GM12878 (cell line): ENCODE results near the gene PPP1R10. TPM values are rescaled to one million over a fixed set of nuclear protein-coding genes. Genes with fewer than 3 reads are reported as not detected.

Source experiments
- BCL11A ChIP-seq: IDR thresholded peaks from 2 replicates; pipeline ENCODE4 v1.6.1; 2011; ENCODE audit warnings: low read depth, low read length
- CBFB ChIP-seq: IDR thresholded peaks from 2 replicates; pipeline ENCODE4 v1.6.1; 2016; ENCODE audit warnings: antibody characterized with exemption, low read depth
- CBX5 ChIP-seq: sonication (generic); IDR thresholded peaks from 2 replicates; pipeline ENCODE4 v1.6.1; 2016; ENCODE audit warnings: low read depth, moderate library complexity, mild to moderate bottlenecking, inconsistent platforms
- HCFC1 ChIP-seq: fragments of 150-350 bp; IDR thresholded peaks from 2 replicates; pipeline ENCODE4 v1.6.1; 2014; ENCODE audit warnings: low read length
- HDAC6 ChIP-seq: fragments of 200-600 bp; sonication (generic); IDR thresholded peaks from one replicate; pipeline ENCODE4 v1.8.0; 2017; ENCODE audit warnings: antibody characterized with exemption; ENCODE audit not compliant: unreplicated experiment
- KLF5 ChIP-seq: fragments of 450-650 bp; IDR thresholded peaks from 2 replicates; pipeline ENCODE4 v1.6.1; 2014; ENCODE audit warnings: mild to moderate bottlenecking; ENCODE audit not compliant: partially characterized antibody
- MEF2B ChIP-seq: fragments of 450-650 bp; IDR thresholded peaks from 2 replicates; pipeline ENCODE4 v1.6.1; 2018; ENCODE audit warnings: mild to moderate bottlenecking, moderate library complexity; ENCODE audit not compliant: partially characterized antibody, poor library complexity, severe bottlenecking
- RUNX3 ChIP-seq: IDR thresholded peaks from 2 replicates; pipeline ENCODE4 v1.6.1; 2012; ENCODE audit warnings: low read length, inconsistent platforms
- SMAD5 ChIP-seq: IDR thresholded peaks from 2 replicates; pipeline ENCODE4 v1.6.1; 2016; ENCODE audit warnings: antibody characterized with exemption, low read depth
- SRF ChIP-seq, 2 experiments: IDR thresholded peaks; 2 replicates each; pipeline ENCODE4 v1.6.1; 2011; ENCODE audit warnings: low read depth in 2 of 2, low read length in 2 of 2, mild to moderate bottlenecking in 1 of 2, moderate library complexity in 1 of 2
- TAF1 ChIP-seq: IDR thresholded peaks from 2 replicates; pipeline ENCODE4 v1.6.1; 2011; ENCODE audit warnings: mild to moderate bottlenecking, low read depth, low read length, borderline replicate concordance
- polyA plus RNA-seq, 11 experiments: library from polyadenylated mRNA; depleted of rRNA in 4 of 11; unstranded in 6 of 11; stranded (reverse) in 5 of 11; fragments of >200 nt; fragmentation: Nextera tagmentation in 4 of 11; fragmentation: Illumina TruSeq in 1 of 11; extraction: Ambion mirVana in 4 of 11; extraction: Trizol in 1 of 11; gene quantifications; 1 replicate in 1 of 11; 2 replicates in 10 of 11; pipeline versions ENCODE4 v1.2.1 to v1.2.3, GENCODE V29; 2011 to 2016; ENCODE audit warnings: inconsistent platforms in 2 of 11, missing spikeins in 2 of 11, low read depth in 1 of 11
- total RNA-seq, 4 experiments: library from RNA; depleted of rRNA in 3 of 4; stranded (reverse); fragments of >200 nt in 3 of 4; fragmentation: Illumina TruSeq in 1 of 4; extraction: Trizol in 1 of 4; gene quantifications; 2 replicates each; pipeline versions ENCODE4 v1.2.1 to v1.2.3, GENCODE V29; 2013 to 2021
- TF ChIP-seq, protein P1 (sequence below): fragments of 450-650 bp; IDR thresholded peaks from 2 replicates; pipeline ENCODE4 v1.6.1; 2017; ENCODE audit warnings: mild to moderate bottlenecking, low read depth, inconsistent platforms; ENCODE audit not compliant: poor library complexity, severe bottlenecking
- TF ChIP-seq, protein P2 (sequence below): fragments of 450-650 bp; IDR thresholded peaks from 2 replicates; pipeline ENCODE4 v1.6.1; 2014; ENCODE audit warnings: mild to moderate bottlenecking
- TF ChIP-seq, protein P3 (sequence below): fragments of 450-650 bp; formaldehyde crosslinking; IDR thresholded peaks from 2 replicates; pipeline ENCODE4 v1.4.0; 2020; ENCODE audit warnings: mild to moderate bottlenecking, moderate library complexity
- TF ChIP-seq, protein P4 (sequence below): fragments of 450-650 bp; IDR thresholded peaks from 2 replicates; pipeline ENCODE4 v1.6.1; 2017; ENCODE audit warnings: borderline replicate concordance
- TF ChIP-seq, protein P5 (sequence below): IDR thresholded peaks from 2 replicates; pipeline ENCODE4 v1.6.1; 2012; ENCODE audit warnings: improper control_type of control experiment, low read depth, low read length; ENCODE audit not compliant: insufficient replicate concordance

The PPP1R10 gene
- total and polyA plus RNA-seq, 10 of the 15 experiments (the other 5 are each of a cell fraction or from before 2014, with no cell fraction given), result 11.3 to 83.8 (median 41.2) TPM

DNA sequence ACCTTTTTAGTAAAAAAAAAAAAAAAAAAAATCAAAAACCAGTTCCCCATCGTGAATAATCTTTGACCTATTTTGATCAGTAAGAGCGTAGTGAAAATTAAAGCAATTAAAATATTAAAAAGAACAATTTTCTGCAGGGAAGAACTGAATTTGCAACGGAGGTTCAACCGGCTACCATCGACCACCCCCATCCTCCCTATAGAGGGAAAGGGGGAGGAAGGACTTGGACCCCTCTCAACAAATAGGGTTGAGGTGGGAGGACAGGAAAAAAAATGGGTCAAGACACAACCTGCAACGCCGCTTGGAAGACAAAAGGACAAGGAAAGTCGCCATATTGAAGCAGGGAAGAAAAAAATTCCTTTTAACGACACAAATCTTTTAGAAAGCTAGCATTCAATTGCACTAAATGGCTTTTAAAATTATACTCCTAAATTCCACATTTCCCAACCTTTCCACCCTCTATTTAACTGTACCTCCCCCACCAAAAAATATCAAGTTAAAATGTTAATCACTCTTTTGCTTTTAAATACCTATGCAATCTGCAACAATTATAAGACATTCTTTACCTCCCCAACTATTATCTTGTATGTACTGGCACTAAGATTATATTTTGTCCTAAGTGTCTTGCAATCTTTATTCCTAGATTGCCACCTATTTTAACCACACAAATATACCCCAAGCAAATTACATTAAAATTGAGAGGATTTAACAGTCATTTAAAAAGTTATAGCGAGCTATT is 1.7 kb downstream of the PPP1R10 start (continued):
- TF ChIP-seq SRF (IDR thresholded peaks at IDR 0.05; ENCODE audit: low read depth in 2 of 2, low read length in 2 of 2) (no peak), CBX5 (no peak), HDAC6 (no peak), KLF5 (no peak), TAF1 (no peak), SMAD5 (no peak), RUNX3 (no peak; the same call in 1 of the 2 replicates), MEF2B (peak; percentile 54), CBFB (no peak), HCFC1 (0 out of 2 replicates have a peak, but pooled peaks have one; percentile 17), BCL11A (no peak)
- TF ChIP-seq, protein P1, sequence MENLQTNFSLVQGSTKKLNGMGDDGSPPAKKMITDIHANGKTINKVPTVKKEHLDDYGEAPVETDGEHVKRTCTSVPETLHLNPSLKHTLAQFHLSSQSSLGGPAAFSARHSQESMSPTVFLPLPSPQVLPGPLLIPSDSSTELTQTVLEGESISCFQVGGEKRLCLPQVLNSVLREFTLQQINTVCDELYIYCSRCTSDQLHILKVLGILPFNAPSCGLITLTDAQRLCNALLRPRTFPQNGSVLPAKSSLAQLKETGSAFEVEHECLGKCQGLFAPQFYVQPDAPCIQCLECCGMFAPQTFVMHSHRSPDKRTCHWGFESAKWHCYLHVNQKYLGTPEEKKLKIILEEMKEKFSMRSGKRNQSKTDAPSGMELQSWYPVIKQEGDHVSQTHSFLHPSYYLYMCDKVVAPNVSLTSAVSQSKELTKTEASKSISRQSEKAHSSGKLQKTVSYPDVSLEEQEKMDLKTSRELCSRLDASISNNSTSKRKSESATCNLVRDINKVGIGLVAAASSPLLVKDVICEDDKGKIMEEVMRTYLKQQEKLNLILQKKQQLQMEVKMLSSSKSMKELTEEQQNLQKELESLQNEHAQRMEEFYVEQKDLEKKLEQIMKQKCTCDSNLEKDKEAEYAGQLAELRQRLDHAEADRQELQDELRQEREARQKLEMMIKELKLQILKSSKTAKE, result peak; percentile 21
- TF ChIP-seq, protein P2, sequence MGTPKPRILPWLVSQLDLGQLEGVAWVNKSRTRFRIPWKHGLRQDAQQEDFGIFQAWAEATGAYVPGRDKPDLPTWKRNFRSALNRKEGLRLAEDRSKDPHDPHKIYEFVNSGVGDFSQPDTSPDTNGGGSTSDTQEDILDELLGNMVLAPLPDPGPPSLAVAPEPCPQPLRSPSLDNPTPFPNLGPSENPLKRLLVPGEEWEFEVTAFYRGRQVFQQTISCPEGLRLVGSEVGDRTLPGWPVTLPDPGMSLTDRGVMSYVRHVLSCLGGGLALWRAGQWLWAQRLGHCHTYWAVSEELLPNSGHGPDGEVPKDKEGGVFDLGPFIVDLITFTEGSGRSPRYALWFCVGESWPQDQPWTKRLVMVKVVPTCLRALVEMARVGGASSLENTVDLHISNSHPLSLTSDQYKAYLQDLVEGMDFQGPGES, result no peak
- TF ChIP-seq, protein P3, sequence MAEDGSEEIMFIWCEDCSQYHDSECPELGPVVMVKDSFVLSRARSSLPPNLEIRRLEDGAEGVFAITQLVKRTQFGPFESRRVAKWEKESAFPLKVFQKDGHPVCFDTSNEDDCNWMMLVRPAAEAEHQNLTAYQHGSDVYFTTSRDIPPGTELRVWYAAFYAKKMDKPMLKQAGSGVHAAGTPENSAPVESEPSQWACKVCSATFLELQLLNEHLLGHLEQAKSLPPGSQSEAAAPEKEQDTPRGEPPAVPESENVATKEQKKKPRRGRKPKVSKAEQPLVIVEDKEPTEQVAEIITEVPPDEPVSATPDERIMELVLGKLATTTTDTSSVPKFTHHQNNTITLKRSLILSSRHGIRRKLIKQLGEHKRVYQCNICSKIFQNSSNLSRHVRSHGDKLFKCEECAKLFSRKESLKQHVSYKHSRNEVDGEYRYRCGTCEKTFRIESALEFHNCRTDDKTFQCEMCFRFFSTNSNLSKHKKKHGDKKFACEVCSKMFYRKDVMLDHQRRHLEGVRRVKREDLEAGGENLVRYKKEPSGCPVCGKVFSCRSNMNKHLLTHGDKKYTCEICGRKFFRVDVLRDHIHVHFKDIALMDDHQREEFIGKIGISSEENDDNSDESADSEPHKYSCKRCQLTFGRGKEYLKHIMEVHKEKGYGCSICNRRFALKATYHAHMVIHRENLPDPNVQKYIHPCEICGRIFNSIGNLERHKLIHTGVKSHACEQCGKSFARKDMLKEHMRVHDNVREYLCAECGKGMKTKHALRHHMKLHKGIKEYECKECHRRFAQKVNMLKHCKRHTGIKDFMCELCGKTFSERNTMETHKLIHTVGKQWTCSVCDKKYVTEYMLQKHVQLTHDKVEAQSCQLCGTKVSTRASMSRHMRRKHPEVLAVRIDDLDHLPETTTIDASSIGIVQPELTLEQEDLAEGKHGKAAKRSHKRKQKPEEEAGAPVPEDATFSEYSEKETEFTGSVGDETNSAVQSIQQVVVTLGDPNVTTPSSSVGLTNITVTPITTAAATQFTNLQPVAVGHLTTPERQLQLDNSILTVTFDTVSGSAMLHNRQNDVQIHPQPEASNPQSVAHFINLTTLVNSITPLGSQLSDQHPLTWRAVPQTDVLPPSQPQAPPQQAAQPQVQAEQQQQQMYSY (CRISPR knock-in tag), result no peak
- TF ChIP-seq, protein P4, sequence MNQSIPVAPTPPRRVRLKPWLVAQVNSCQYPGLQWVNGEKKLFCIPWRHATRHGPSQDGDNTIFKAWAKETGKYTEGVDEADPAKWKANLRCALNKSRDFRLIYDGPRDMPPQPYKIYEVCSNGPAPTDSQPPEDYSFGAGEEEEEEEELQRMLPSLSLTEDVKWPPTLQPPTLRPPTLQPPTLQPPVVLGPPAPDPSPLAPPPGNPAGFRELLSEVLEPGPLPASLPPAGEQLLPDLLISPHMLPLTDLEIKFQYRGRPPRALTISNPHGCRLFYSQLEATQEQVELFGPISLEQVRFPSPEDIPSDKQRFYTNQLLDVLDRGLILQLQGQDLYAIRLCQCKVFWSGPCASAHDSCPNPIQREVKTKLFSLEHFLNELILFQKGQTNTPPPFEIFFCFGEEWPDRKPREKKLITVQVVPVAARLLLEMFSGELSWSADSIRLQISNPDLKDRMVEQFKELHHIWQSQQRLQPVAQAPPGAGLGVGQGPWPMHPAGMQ, result no peak
- TF ChIP-seq, protein P5, sequence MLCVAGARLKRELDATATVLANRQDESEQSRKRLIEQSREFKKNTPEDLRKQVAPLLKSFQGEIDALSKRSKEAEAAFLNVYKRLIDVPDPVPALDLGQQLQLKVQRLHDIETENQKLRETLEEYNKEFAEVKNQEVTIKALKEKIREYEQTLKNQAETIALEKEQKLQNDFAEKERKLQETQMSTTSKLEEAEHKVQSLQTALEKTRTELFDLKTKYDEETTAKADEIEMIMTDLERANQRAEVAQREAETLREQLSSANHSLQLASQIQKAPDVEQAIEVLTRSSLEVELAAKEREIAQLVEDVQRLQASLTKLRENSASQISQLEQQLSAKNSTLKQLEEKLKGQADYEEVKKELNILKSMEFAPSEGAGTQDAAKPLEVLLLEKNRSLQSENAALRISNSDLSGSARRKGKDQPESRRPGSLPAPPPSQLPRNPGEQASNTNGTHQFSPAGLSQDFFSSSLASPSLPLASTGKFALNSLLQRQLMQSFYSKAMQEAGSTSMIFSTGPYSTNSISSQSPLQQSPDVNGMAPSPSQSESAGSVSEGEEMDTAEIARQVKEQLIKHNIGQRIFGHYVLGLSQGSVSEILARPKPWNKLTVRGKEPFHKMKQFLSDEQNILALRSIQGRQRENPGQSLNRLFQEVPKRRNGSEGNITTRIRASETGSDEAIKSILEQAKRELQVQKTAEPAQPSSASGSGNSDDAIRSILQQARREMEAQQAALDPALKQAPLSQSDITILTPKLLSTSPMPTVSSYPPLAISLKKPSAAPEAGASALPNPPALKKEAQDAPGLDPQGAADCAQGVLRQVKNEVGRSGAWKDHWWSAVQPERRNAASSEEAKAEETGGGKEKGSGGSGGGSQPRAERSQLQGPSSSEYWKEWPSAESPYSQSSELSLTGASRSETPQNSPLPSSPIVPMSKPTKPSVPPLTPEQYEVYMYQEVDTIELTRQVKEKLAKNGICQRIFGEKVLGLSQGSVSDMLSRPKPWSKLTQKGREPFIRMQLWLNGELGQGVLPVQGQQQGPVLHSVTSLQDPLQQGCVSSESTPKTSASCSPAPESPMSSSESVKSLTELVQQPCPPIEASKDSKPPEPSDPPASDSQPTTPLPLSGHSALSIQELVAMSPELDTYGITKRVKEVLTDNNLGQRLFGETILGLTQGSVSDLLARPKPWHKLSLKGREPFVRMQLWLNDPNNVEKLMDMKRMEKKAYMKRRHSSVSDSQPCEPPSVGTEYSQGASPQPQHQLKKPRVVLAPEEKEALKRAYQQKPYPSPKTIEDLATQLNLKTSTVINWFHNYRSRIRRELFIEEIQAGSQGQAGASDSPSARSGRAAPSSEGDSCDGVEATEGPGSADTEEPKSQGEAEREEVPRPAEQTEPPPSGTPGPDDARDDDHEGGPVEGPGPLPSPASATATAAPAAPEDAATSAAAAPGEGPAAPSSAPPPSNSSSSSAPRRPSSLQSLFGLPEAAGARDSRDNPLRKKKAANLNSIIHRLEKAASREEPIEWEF, result peak; percentile 20
